OCI-LY7 (cell line): Measurements from ENCODE around the gene NDUFB2. TPM values are rescaled to one million over a fixed set of nuclear protein-coding genes. Genes with fewer than 3 reads are reported as not detected.

Source experiments
- BruUV-seq: library from RNA; stranded (reverse); fragments of 400-500 nt; replicated peaks from 2 replicates; lab custom pipeline; 2021; lab: Mats Ljungman, UMichigan
- CTCF ChIA-PET: fragments of 300-600 bp; sonication (Branson Sonifier 250); formaldehyde crosslinking; loops from one replicate; lab custom pipeline; 2022; ENCODE audit warnings: antibody characterized with exemption; ENCODE audit not compliant: unreplicated experiment; lab: Charles Lee
- POLR2A ChIA-PET: fragments of 300-600 bp; sonication (Branson Sonifier 250); formaldehyde crosslinking; loops from one replicate; lab custom pipeline; 2022; ENCODE audit warnings: antibody characterized with exemption; lab: Charles Lee
- DNase-seq: peaks from one replicate; pipeline ENCODE4 v3.0.0-alpha.2; 2015; ENCODE audit warnings: low spot score
- H2AFZ ChIP-seq: fragments of 200-600 bp; sonication (generic), shearing (Covaris generic); 2 replicates; pipeline ENCODE4 v1.6.1; 2014; ENCODE audit warnings: mild to moderate bottlenecking, antibody characterized with exemption, low read length, moderate library complexity
- H3K27ac ChIP-seq: fragments of 200-600 bp; sonication (generic); 2 replicates; pipeline ENCODE4 v1.5.1; 2014; ENCODE audit warnings: mixed run types, low read depth, mild to moderate bottlenecking, moderate library complexity, low read length, inconsistent platforms; ENCODE audit not compliant: poor library complexity, severe bottlenecking
- H3K36me3 ChIP-seq: fragments of 200-600 bp; sonication (generic); 2 replicates; pipeline ENCODE4 v1.6.1; 2014; ENCODE audit warnings: mild to moderate bottlenecking, antibody characterized with exemption, low read length, moderate library complexity, mixed read lengths; ENCODE audit not compliant: insufficient read depth
- H3K4me1 ChIP-seq: fragments of 200-600 bp; sonication (generic); 2 replicates; pipeline ENCODE4 v1.5.1; 2014; ENCODE audit warnings: mild to moderate bottlenecking, low read length; ENCODE audit not compliant: insufficient read depth, poor library complexity, severe bottlenecking
- H3K4me2 ChIP-seq: fragments of 200-600 bp; sonication (generic); 2 replicates; pipeline ENCODE4 v1.6.1; 2014; ENCODE audit warnings: mild to moderate bottlenecking, low read length
- H3K4me3 ChIP-seq: fragments of 200-600 bp; sonication (generic); 2 replicates; pipeline ENCODE4 v1.5.1; 2014; ENCODE audit warnings: mild to moderate bottlenecking, low read depth, low read length; ENCODE audit not compliant: poor library complexity, severe bottlenecking
- H3K79me2 ChIP-seq: fragments of 200-600 bp; sonication (generic); 2 replicates; pipeline ENCODE4 v1.6.1; 2016; ENCODE audit warnings: low read depth, mild to moderate bottlenecking, low read length, moderate library complexity, mixed read lengths; ENCODE audit not compliant: insufficient read depth
- H3K9me2 ChIP-seq: fragments of 200-600 bp; sonication (generic); 2 replicates; pipeline ENCODE4 v1.6.1; 2016; ENCODE audit warnings: mild to moderate bottlenecking, low read length, mixed read lengths; ENCODE audit not compliant: insufficient read depth
- H3K9me3 ChIP-seq: fragments of 200-600 bp; sonication (generic); 2 replicates; pipeline ENCODE4 v1.6.1; 2014; ENCODE audit warnings: mild to moderate bottlenecking, mixed run types, low read length, mixed read lengths
- H4K20me1 ChIP-seq: fragments of 200-600 bp; sonication (generic); 2 replicates; pipeline ENCODE4 v1.6.1; 2014; ENCODE audit warnings: mild to moderate bottlenecking, antibody characterized with exemption, low read length, moderate library complexity, mixed read lengths; ENCODE audit not compliant: insufficient read depth
- CTCF ChIP-seq: fragments of 200-600 bp; sonication (generic); conservative IDR thresholded peaks from 2 replicates; pipeline ENCODE4 v1.5.1; 2014; ENCODE audit warnings: mild to moderate bottlenecking, antibody characterized with exemption, low read length, moderate library complexity, mixed read lengths
- EZH2phosphoT487 ChIP-seq: fragments of 200-600 bp; sonication (generic); IDR thresholded peaks from 2 replicates; pipeline ENCODE4 v1.6.1; 2018; ENCODE audit warnings: low read depth, borderline replicate concordance, mild to moderate bottlenecking, mixed run types, antibody characterized with exemption, low read length, moderate library complexity, mixed read lengths
- intact Hi-C: fragments of 100-400 bp; cut with micrococcal nuclease; formaldehyde crosslinking; loops from one replicate; pipeline ENCODE4 v1.10.0; 2022; ENCODE audit not compliant: unreplicated experiment
- total RNA-seq, 2 experiments: library from RNA; depleted of rRNA in 1 of 2; stranded (reverse); fragments of >200 nt in 1 of 2; shearing (Covaris generic) in 1 of 2; gene quantifications; 2 replicates each; pipeline ENCODE4 v1.2.3, GENCODE V29; 2014 to 2022

The NDUFB2 gene
- total RNA-seq, 2 experiments from 2014 or later, result 114 to 139 TPM

- Histone ChIP-seq H4K20me1 (no peaks in the 10 kb centered on the region), H3K36me3 (peaks cover 92% of the 10 kb centered on the region), H3K27ac (no peak overlapping the region), H3K4me1 (no peaks in the 10 kb centered on the region), H2AFZ (no peak overlapping the region), H3K4me2 (no peak overlapping the region), H3K79me2 (no peaks in the 10 kb centered on the region), H3K9me2 (no peaks in the 10 kb centered on the region), H3K9me3 (no peaks in the 10 kb centered on the region), H3K4me3 (no peak overlapping the region)
- no peak for DNase-seq
- intact Hi-C loops, result no loop called here
- POLR2A ChIA-PET, result interaction anchor here (0.6 to 1.9 kb wide), 2 partner anchors 10 to 204 kb away, joined by 3 to 9 read pairs; partner anchors contain the start of gene ADCK2
- CTCF ChIA-PET, result no interaction called here
- no TSS peak for BruUV-seq
- TF ChIP-seq CTCF, result no peak
- TF ChIP-seq EZH2phosphoT487, result no peak
These were observed 12.9 kb upstream of the NDUFB2 start for GRCh38 chr7:140683657-140684056.

- Histone ChIP-seq H3K4me2 (no peak overlapping the region), H3K79me2 (no peaks in the 10 kb centered on the region), H3K4me1 (no peaks in the 10 kb centered on the region), H3K9me3 (no peaks in the 10 kb centered on the region), H4K20me1 (no peaks in the 10 kb centered on the region), H3K36me3 (peaks cover 89% of the 10 kb centered on the region), H3K9me2 (no peaks in the 10 kb centered on the region), H2AFZ (no peak overlapping the region), H3K27ac (no peak overlapping the region), H3K4me3 (no peak overlapping the region)
- intact Hi-C loops, result no loop called here
- TF ChIP-seq CTCF, result no peak
- no peak for TF ChIP-seq EZH2phosphoT487
- no TSS peak for BruUV-seq
- DNase-seq, result no peak
- CTCF ChIA-PET, result no interaction called here
- POLR2A ChIA-PET, result interaction anchor here (0.6 to 1.9 kb wide), 3 partner anchors 10 to 204 kb away, joined by 3 to 9 read pairs (median 3); partner anchors contain the start of gene ADCK2
These were observed 12.2 kb upstream of the NDUFB2 start for GRCh38 chr7:140684066-140684950.
